ENCODE data around the gene CSNK1G2.

GRCh38 chr19:1962674-1963073, 21.7 kb downstream of the CSNK1G2 start:
- TF ChIP-seq CTCF (conservative IDR thresholded peaks at IDR 0.05) (no peak), ZFX (IDR thresholded peaks at IDR 0.05) (no peak)
